ENCODE results near the gene EHBP1L1.
A peak's percentile ranks its signal among the peaks of the same experiment; 100 is the strongest.

EHBP1L1 gene

DNA sequence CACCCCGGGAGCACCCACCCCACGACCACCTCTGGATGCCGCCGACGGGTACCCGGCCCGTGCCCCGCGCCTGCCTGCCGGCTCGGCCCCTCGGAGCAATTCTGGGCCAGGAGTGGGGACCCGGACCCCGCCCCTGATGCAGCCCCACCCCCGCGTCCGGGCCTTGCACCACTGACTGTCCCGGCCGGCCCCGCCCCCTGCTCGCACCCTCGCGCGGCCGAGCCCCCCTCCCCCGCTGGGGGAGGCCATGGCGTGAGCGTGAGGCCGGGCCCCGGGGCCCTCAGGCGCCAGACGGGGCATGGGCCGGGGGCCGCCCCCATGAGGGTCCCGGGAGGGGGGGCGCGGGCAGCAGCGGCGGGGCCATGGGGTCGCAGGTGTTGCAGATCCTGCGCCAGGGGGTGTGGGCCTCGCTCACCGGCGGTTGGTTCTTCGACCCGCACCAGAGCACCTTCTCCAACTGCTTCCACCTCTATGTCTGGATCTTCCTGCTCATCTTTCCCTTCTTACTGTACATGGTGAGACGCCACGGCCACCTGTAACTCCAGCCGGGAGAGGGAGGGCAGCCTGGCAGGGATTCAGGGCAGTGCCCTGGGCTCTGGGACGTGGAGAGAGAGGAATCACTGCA is 40.2 kb downstream of the EHBP1L1 start:
- Histone ChIP-seq H3K27ac (ENCODE audit: low read length) (peak overlapping the region; percentile 74), H3K79me2 (ENCODE audit: insufficient read depth, low read length) (peaks cover 91% of the 10 kb centered on the region), H3K4me2 (ENCODE audit: insufficient read depth, low read length) (peak overlapping the region; percentile 100), H2AFZ (ENCODE audit: low read depth, low read length) (peak overlapping the region; percentile 66), H3K9me3 (ENCODE audit: insufficient read depth, low read length, severe bottlenecking) (no peaks in the 10 kb centered on the region), H3K9ac (ENCODE audit: low read depth, low read length) (peak overlapping the region; percentile 78), H3K27me3 (ENCODE audit: insufficient read depth, low read length, poor library complexity) (no peaks in the 10 kb centered on the region), H3K4me1 (ENCODE audit: insufficient read depth, low read length) (peaks cover 57% of the 10 kb centered on the region), H3K36me3 (ENCODE audit: insufficient read depth, low read length) (peaks cover 70% of the 10 kb centered on the region), H3K4me3 (ENCODE audit: low read depth in 1 of 2, low read length in 2 of 2) (peak overlapping the region; percentile 59 to 97), H4K20me1 (ENCODE audit: insufficient read depth, low read length) (peaks cover 50% of the 10 kb centered on the region)
- DNase-seq, result peak; percentile 62
- TF ChIP-seq, protein P1, sequence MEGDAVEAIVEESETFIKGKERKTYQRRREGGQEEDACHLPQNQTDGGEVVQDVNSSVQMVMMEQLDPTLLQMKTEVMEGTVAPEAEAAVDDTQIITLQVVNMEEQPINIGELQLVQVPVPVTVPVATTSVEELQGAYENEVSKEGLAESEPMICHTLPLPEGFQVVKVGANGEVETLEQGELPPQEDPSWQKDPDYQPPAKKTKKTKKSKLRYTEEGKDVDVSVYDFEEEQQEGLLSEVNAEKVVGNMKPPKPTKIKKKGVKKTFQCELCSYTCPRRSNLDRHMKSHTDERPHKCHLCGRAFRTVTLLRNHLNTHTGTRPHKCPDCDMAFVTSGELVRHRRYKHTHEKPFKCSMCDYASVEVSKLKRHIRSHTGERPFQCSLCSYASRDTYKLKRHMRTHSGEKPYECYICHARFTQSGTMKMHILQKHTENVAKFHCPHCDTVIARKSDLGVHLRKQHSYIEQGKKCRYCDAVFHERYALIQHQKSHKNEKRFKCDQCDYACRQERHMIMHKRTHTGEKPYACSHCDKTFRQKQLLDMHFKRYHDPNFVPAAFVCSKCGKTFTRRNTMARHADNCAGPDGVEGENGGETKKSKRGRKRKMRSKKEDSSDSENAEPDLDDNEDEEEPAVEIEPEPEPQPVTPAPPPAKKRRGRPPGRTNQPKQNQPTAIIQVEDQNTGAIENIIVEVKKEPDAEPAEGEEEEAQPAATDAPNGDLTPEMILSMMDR (IDR thresholded peaks at IDR 0.05; ENCODE audit: borderline replicate concordance, extremely low read depth, low read length, poor library complexity, severe bottlenecking), result no peak
- no peak for TF ChIP-seq EZH2 (IDR thresholded peaks at IDR 0.05; ENCODE audit: borderline replicate concordance, low read depth, low read length, severe bottlenecking)
- ATAC-seq (ENCODE audit: insufficient read depth, low read depth), result no peak

DNA sequence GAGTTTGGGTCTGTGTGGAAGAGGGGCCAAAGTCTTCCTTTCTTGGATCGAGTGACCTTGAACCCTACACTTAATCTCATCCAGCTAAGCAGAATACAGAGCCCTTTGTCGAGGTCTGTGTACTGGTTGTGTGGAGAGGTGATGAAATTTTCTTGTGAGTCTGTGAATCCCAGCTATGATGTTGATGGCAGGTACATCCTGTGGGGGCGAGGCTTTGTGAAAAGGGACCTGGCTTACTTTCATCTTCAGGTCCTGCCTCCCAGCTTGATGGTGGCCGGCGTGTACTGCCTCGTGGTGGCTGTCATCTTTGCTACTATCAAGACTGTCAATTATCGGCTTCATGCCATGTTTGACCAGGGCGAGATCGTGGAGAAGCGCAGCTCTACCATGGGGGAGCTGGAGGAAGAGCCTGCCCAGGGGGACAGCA is 40.7 kb downstream of the EHBP1L1 start:
- peaks cover 71% of the 10 kb centered on the region for H3K36me3 ChIP-seq (ENCODE audit: insufficient read depth, low read length)
- DNase-seq (no peak), ATAC-seq (ENCODE audit: insufficient read depth, low read depth) (no peak)
- peaks cover 88% of the 10 kb centered on the region for H3K79me2 ChIP-seq (ENCODE audit: insufficient read depth, low read length)
- peaks cover 52% of the 10 kb centered on the region for H3K4me1 ChIP-seq (ENCODE audit: insufficient read depth, low read length)
- no peak overlapping the region for H2AFZ ChIP-seq (ENCODE audit: low read depth, low read length)
- no peaks in the 10 kb centered on the region for H3K27me3 ChIP-seq (ENCODE audit: insufficient read depth, low read length, poor library complexity)
- H4K20me1 ChIP-seq (ENCODE audit: insufficient read depth, low read length), result peaks cover 55% of the 10 kb centered on the region
- peak overlapping the region; percentile 100 for H3K4me2 ChIP-seq (ENCODE audit: insufficient read depth, low read length)
- H3K27ac ChIP-seq (ENCODE audit: low read length), result peak overlapping the region; percentile 74
- H3K9me3 ChIP-seq (ENCODE audit: insufficient read depth, low read length, severe bottlenecking), result no peaks in the 10 kb centered on the region
- H3K9ac ChIP-seq (ENCODE audit: low read depth, low read length), result peak overlapping the region; percentile 78
- TF ChIP-seq, protein P1 (IDR thresholded peaks at IDR 0.05; ENCODE audit: borderline replicate concordance, extremely low read depth, low read length, poor library complexity, severe bottlenecking), result no peak
- no peak for TF ChIP-seq EZH2 (IDR thresholded peaks at IDR 0.05; ENCODE audit: borderline replicate concordance, low read depth, low read length, severe bottlenecking)
- peak overlapping the region; percentile 59 to 97 for H3K4me3 ChIP-seq (ENCODE audit: low read depth in 1 of 2, low read length in 2 of 2)

DNA sequence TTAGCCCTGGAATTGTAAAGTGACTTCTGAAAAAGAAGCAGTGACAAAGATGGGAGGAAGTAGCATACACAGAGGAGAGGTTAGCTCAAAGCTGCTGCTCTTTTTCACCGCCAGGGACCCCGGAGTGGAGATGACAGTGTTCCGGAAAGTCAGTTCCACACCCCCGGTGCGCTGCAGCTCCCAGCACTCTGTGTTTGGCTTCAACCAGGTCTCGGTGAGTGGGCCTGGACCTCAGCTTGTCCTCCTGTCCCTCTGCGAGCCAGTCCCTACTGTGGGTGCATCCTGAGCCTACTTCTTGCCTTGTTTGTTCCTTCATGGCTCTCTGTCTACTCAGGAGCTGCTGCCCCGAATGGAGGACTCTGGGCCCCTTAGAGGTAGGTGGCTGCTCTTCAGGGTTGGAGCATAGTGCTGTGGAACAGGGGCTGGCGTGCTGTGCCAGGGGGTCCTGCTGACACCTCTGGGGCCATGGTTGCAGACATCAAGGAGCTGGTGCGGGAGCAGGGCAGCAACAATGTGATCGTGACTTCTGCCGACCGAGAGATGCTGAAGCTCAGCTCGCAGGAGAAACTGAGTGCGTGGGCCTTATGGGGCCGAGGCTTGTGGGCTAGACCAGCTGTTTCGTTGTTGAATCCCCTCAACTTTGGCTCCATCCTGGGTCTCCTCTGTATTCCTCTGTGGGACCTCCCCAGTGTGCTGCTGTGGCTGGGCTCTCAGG is 41.4 kb downstream of the EHBP1L1 start:
- no peak for TF ChIP-seq EZH2 (IDR thresholded peaks at IDR 0.05; ENCODE audit: borderline replicate concordance, low read depth, low read length, severe bottlenecking)
- TF ChIP-seq, protein P1 (IDR thresholded peaks at IDR 0.05; ENCODE audit: borderline replicate concordance, extremely low read depth, low read length, poor library complexity, severe bottlenecking), result no peak
- H3K4me2 ChIP-seq (ENCODE audit: insufficient read depth, low read length), result peak overlapping the region; percentile 100
- peaks cover 44% of the 10 kb centered on the region for H3K4me1 ChIP-seq (ENCODE audit: insufficient read depth, low read length)
- H2AFZ ChIP-seq (ENCODE audit: low read depth, low read length), result no peak overlapping the region
- ATAC-seq (ENCODE audit: insufficient read depth, low read depth), result no peak
- H3K9ac ChIP-seq (ENCODE audit: low read depth, low read length), result peak overlapping the region; percentile 78
- DNase-seq, result no peak
- H3K27me3 ChIP-seq (ENCODE audit: insufficient read depth, low read length, poor library complexity), result no peaks in the 10 kb centered on the region
- H3K9me3 ChIP-seq (ENCODE audit: insufficient read depth, low read length, severe bottlenecking), result no peaks in the 10 kb centered on the region
- H3K27ac ChIP-seq (ENCODE audit: low read length), result peak overlapping the region; percentile 74
- peaks cover 81% of the 10 kb centered on the region for H3K79me2 ChIP-seq (ENCODE audit: insufficient read depth, low read length)
- H3K36me3 ChIP-seq (ENCODE audit: insufficient read depth, low read length), result peaks cover 72% of the 10 kb centered on the region
- peaks cover 57% of the 10 kb centered on the region for H4K20me1 ChIP-seq (ENCODE audit: insufficient read depth, low read length)
- peak overlapping the region; percentile 59 to 97; a peak in 3 of 4 replicates for H3K4me3 ChIP-seq (ENCODE audit: low read depth in 1 of 2, low read length in 2 of 2)

All from DND-41 (cell line).